ENCODE data around the gene AMPD2.
"Not testable (repeated sequence)": the region's sequence is repeated elsewhere in the genome, so short reads cannot be mapped to it uniquely, and the experiment has no call there.

Gene AMPD2

GRCh38 chr1:109652402-109652801, 32.8 kb downstream of the AMPD2 start:
- no peak for DNase-seq (ENCODE audit: low spot score)

GRCh38 chr1:109653306-109653705, 33.7 kb downstream of the AMPD2 start:
- DNase-seq (ENCODE audit: low spot score): no peak

- DNase-seq (ENCODE audit: low spot score): no peak
These were observed 34.9 kb downstream of the AMPD2 start for GRCh38 chr1:109654519-109654918.

DNA sequence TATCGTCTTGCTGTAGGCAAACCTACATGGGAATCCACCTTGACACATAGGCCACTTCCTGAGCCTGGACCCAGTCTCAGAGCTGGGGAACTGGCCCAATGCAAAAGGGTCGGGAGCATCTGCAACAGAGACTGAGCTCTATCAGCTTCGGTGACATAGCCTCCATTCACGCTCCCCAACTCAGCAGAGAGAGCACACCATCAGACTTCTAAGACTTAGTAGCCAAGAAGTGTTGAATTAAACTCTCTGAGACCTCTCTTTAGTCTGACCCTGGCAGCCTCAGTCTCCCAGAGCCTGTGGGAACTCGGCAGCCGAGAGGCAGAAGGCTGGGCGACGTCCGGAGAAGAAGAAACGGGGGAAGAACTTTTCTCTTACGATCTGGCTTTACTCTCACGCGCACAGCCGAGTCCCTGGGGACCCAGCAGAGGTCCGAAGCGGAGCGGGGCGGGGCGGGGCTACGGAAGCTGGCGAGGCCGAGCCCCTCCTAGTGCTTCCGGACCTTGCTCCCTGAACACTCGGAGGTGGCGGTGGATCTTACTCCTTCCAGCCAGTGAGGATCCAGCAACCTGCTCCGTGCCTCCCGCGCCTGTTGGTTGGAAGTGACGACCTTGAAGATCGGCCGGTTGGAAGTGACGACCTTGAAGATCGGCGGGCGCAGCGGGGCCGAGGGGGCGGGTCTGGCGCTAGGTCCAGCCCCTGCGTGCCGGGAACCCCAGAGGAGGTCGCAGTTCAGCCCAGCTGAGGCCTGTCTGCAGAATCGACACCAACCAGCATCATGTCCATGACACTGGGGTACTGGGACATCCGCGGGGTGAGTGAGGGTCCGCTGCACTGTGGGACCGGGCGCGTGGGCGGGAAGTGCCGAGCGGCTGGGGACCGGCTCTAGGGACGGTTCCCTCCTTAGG, 36.2 kb downstream of the AMPD2 start, which contains the start of gene GSTM4:
Gene GSTM4, plus strand, starts transcription at position 485 of the 905 bp plus-strand sequence. Its CDS starts 291 bp downstream, at position 776.
- DNase-seq (ENCODE audit: low spot score): peak; percentile 69

GRCh38 chr1:109657395-109657794, 37.8 kb downstream of the AMPD2 start:
- DNase-seq (ENCODE audit: low spot score): no peak

GRCh38 chr1:109657970-109658369, 38.3 kb downstream of the AMPD2 start:
- no peak for DNase-seq (ENCODE audit: low spot score)

GRCh38 chr1:109658533-109659042, 39.0 kb downstream of the AMPD2 start:
- DNase-seq (ENCODE audit: low spot score): no peak

- DNase-seq (ENCODE audit: low spot score): no peak
These were observed 39.5 kb downstream of the AMPD2 start for GRCh38 chr1:109659145-109659544.

DNA sequence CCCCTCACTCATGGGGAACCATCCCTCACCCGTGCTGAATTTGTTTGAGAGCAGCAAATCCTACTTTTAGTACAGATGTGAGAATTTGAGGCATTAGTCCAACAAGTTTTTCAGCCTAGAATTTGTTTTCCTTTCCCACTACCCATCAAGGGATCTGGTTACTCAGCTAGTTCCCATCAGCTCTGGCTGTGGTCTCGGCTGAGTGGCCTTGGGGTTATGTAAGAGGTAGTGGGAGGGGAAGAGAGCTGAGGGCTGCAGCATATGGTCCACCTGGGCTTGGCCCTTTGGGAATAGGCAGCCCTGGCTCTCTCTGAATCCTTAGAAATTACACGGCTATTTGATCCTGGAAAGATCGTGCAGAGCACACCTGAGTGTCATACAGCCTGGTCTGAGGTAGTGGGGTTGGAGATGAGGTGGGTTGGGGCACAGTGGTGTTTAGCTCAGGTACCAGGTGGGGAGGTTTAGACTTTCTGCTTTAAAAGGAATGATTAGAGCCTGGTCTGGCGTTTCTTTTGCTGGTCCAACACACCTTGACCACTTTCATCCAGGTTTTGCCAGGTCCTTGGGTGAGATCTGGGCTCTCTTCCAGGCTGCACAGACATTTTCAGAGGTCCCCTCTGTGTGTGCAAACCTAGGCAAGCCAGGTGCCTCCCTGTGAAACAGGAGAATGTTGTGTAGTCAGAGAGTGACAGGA, 40.5 kb downstream of the AMPD2 start:
- no peak for DNase-seq (ENCODE audit: low spot score)

- not testable (repeated sequence) for DNase-seq (ENCODE audit: low spot score)
These were observed 41.0 kb downstream of the AMPD2 start for GRCh38 chr1:109660691-109661026.

- no peak for DNase-seq (ENCODE audit: low spot score)
These were observed 41.8 kb downstream of the AMPD2 start for GRCh38 chr1:109661391-109661790.

DNA sequence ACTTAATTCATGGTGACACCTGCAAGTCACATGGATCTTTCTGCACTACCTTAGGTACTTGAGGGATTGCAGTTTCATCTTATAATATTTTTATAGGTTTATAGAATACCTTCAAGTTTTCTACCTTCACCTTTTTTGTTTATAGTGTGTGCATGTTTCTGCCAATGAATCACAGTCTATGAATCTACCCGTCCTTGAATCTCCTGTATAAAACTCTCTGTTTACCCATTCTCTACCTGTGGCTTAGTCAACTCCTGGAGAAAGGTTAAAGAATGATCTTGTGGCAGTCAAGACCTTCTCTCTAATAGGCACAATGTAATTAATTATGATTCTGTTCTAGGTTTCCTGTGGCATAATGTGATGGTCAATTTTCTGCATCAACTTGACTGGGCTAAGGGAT, 45.0 kb downstream of the AMPD2 start:
- DNase-seq (ENCODE audit: low spot score): no peak

- peak; percentile 82 for DNase-seq (ENCODE audit: low spot score)
These were observed 48.0 kb downstream of the AMPD2 start, which contains the start of gene GSTM2 for GRCh38 chr1:109667452-109668122. Gene GSTM2 (plus strand): TSS chr1:109668057. CDS start chr1:109668116, 59 bp downstream.

DNA sequence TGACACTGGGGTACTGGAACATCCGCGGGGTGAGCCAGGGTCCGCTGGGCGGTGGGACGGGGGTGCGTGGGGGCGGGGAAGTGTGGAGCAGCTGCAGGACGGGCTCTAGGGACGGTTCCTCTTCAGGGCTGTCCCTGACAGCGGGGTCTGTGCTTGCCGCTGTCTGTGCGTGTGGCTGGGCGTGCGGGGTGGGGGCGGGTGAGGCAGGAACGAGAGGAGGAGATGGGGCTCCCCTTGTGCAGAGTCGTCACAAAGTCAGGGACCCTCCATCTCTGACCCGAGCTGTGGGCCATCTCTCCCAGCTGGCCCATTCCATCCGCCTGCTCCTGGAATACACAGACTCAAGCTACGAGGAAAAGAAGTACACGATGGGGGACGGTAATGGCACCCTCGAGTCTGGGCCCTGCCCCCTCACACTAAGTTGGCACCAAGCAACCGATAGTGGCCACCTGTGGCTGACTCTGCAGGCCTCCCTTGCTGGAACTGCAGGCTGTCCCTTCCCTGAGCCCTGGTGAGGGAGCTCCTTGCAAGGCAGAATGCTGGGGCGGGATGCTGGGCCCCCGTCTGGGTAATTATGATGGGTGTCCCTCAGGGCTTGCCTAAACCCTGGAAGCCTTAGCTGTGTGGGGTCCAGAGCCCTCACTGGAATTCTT, 48.6 kb downstream of the AMPD2 start:
- no peak for DNase-seq (ENCODE audit: low spot score)

GRCh38 chr1:109669246-109669948, 49.8 kb downstream of the AMPD2 start:
- no peak for DNase-seq (ENCODE audit: low spot score)

GRCh38 chr1:109669949-109670302, 50.3 kb downstream of the AMPD2 start:
- DNase-seq (ENCODE audit: low spot score): not testable (repeated sequence)

- DNase-seq (ENCODE audit: low spot score): no peak
These were observed 51.4 kb downstream of the AMPD2 start for GRCh38 chr1:109671067-109671466.

GRCh38 chr1:109673861-109674260, 54.2 kb downstream of the AMPD2 start:
- DNase-seq (ENCODE audit: low spot score): not testable (repeated sequence)

GRCh38 chr1:109676683-109677381, 57.2 kb downstream of the AMPD2 start:
- DNase-seq (ENCODE audit: low spot score): not testable (repeated sequence)

DNA sequence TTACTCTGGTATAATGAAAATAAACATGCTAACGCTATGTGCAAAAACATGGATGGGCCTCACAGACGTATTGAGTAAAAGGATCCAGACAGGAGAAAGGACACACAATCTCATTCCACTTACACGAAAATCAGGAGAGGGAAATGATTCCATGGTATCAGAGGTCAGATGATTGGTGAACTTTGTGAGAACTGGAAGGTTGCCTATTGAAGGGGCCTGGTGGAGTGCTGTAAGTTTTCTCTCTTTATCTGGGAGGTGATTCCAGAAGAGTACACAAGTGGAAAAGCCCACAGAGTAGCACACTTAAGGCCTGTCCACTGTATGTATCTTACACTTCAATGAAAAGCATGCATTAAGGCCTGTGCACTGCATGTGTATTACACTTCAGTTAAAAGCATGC, 57.8 kb downstream of the AMPD2 start:
- no peak for DNase-seq (ENCODE audit: low spot score)

DNA sequence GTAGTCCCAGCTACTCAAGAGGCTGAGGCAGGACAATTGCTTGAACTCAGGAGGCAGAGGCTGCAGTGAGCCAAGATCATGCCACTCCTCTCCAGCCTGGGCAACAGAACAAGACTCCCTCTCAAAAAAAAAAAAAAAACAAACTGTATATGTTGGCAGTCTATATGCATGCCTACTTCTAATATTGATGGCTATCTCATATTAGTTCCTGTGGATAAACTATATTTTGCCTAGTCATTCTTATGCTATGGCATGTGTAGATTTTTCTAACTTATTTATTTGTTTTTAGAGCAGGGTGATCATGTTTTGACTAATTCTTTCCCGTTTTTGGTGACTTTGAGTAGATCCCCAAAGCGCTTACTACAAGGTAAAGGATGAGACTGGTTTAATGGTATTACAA, 59.0 kb downstream of the AMPD2 start:
- DNase-seq (ENCODE audit: low spot score): not testable (repeated sequence)
